Measurements from ENCODE around the gene CAMKMT. TPM values are rescaled to one million over a fixed set of nuclear protein-coding genes. Genes with fewer than 3 reads are reported as not detected.

CAMKMT gene
- total and polyA plus RNA-seq, 9 of the 15 experiments (the other 6 are each of a cell fraction or from before 2014, with no cell fraction given), result 1.6 to 15.3 (median 7.4) TPM

GRCh38 chr2:44578471-44579093, 216.8 kb downstream of the CAMKMT start:
- H3K9me3 ChIP-seq (replicated peaks; ENCODE audit: control insufficient read depth, insufficient read depth, low read depth, low read length), result no peaks in the 10 kb centered on the region
- 21% methylated on average over 2 of the region's 2 CpGs for WGBS (ENCODE audit: insufficient coverage, low coverage, missing lambda C conversion rate)
- intact Hi-C loops (cut with micrococcal nuclease) (no loop called here), in situ Hi-C loops (cut with MboI) (no loop called here)
- ChIA-PET POLR2A (interaction anchor here (0.5 kb wide), 1 partner anchor 97 kb away, joined by 3 read pairs; no protein-coding TSS in a partner anchor), CTCF (ENCODE audit: low intra/inter-chr PET ratio) (no interaction called here)
- FAIRE-seq (no peak), ATAC-seq (no peak), DNase-seq (ENCODE audit: extremely low read depth in 1 of 4, low spot score in 3 of 4) (no peak)
- H3K4me2 ChIP-seq (ENCODE audit: insufficient read depth, low read length), result no peak overlapping the region
- H3K27me3 ChIP-seq (ENCODE audit: control insufficient read depth in 2 of 2, insufficient read depth in 2 of 2, low read length in 2 of 2), result no peaks in the 10 kb centered on the region; a peak in 1 of 5 replicates
- no peaks in the 10 kb centered on the region for H3K36me3 ChIP-seq (ENCODE audit: control insufficient read depth, insufficient read depth, low read length)
- no peaks in the 10 kb centered on the region for H3K4me1 ChIP-seq (replicated peaks in 1 of 2; ENCODE audit: control insufficient read depth in 2 of 2, insufficient read depth in 2 of 2, low read length in 2 of 2)
- TF ChIP-seq GATAD2B (IDR thresholded peaks at IDR 0.05; ENCODE audit: borderline replicate concordance) (no peak), U2AF2 (optimal IDR thresholded peaks at IDR 0.05; ENCODE audit: low read depth, low read length) (no peak), MEF2A (IDR thresholded peaks at IDR 0.05; ENCODE audit: control insufficient read depth, low read depth, low read length) (no peak), LARP7 (IDR thresholded peaks at IDR 0.05) (no peak), HOMEZ (CRISPR knock-in tag; IDR thresholded peaks at IDR 0.05) (no peak), ID3 (CRISPR knock-in tag; IDR thresholded peaks at IDR 0.05) (no peak), ID3 (tag; IDR thresholded peaks at IDR 0.05) (no peak), ZBTB5 (IDR thresholded peaks at IDR 0.05) (no peak), ZNF224 (CRISPR knock-in tag; IDR thresholded peaks at IDR 0.05) (no peak), RNF2 (IDR thresholded peaks at IDR 0.05) (no peak)
- H4K20me1 ChIP-seq (replicated peaks; ENCODE audit: control insufficient read depth, insufficient read depth, low read length), result no peaks in the 10 kb centered on the region
- no peak overlapping the region for H3K27ac ChIP-seq (ENCODE audit: extremely low read depth, low read depth, low read length)
- H3K9ac ChIP-seq (ENCODE audit: insufficient read depth in 1 of 2, low read depth in 2 of 2, low read length in 2 of 2), result no peak overlapping the region
- H3K4me3 ChIP-seq, result no peak overlapping the region
- no TSS peak for BruUV-seq (replicated peaks)
- H2AFZ ChIP-seq (ENCODE audit: low read depth, low read length), result no peak overlapping the region
- H3K9me1 ChIP-seq (ENCODE audit: control insufficient read depth, insufficient read depth, low read length), result no peaks in the 10 kb centered on the region
- no peaks in the 10 kb centered on the region for H3K79me2 ChIP-seq (ENCODE audit: control insufficient read depth, insufficient read depth, low read length)
